Stimulated activated naive CD8-positive, alpha-beta T cell treated with anti-CD3 and anti-CD28 coated beads, Interleukin-15, amount 100 ng/mL, for 72 hours (primary cell): ENCODE results near the gene SLC6A4.
"Not testable (repeated sequence)": the region's sequence is repeated elsewhere in the genome, so short reads cannot be mapped to it uniquely, and the experiment has no call there.

Experiments used
- ATAC-seq: fragments of 150-1000 bp; cut with Tn5 transposase; 2 replicates; pipeline ENCODE4 v1.10.0; 2021; ENCODE audit warnings: mild to moderate bottlenecking, moderate library complexity
- DNase-seq, 2 donors: peaks; one replicate each; pipeline ENCODE4 v3.0.0; 2021 to 2022
- H3K27ac Mint-ChIP-seq, 2 donors: one replicate each; pipeline ENCODE4 v1.8.0; 2022; ENCODE audit warnings: mild to moderate bottlenecking in 2 of 2, mixed read lengths in 2 of 2, moderate library complexity in 2 of 2
- H3K27me3 Mint-ChIP-seq: one replicate; pipeline ENCODE4 v1.8.0; 2022; ENCODE audit warnings: mixed read lengths
- H3K4me1 Mint-ChIP-seq: one replicate; pipeline ENCODE4 v1.8.0; 2022; ENCODE audit warnings: mild to moderate bottlenecking, mixed read lengths
- H3K4me3 Mint-ChIP-seq, 2 donors: one replicate each; pipeline ENCODE4 v1.8.0; 2022; ENCODE audit warnings: mild to moderate bottlenecking in 2 of 2, mixed read lengths in 2 of 2, moderate library complexity in 1 of 2
- H3K9me3 Mint-ChIP-seq, 2 donors: one replicate each; pipeline ENCODE4 v1.8.0; 2022; ENCODE audit warnings: mixed read lengths in 2 of 2

The SLC6A4 gene

DNA sequence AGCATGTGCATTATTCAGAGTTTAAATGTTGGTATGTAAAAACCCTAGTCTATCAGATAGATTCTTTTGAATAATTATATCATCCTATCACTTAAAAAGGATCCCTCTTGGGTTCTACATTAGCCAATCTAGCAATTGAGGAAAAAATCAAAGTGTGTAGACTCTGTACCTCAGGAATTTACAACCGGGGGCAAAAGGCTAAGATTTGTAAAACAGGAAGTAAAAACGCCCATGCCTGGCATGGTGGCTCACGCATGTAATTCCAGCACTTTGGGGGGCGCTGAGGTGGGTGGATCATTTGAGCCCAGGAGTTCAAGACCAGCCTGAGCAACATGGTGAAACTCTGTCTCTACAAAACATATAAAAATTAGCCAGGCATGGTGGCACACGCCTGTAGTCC, 58.6 kb downstream of the SLC6A4 start:
- Mint-ChIP-seq H3K4me1 (peaks cover 21% of the 10 kb centered on the region), H3K4me3 (no peak overlapping the region), H3K9me3 (no peaks in the 10 kb centered on the region), H3K27ac (no peak overlapping the region), H3K27me3 (no peaks in the 10 kb centered on the region)
- ATAC-seq: no peak
- DNase-seq: no peak

GRCh38 chr17:30174556-30174955, 60.9 kb downstream of the SLC6A4 start:
- H3K27ac Mint-ChIP-seq: peak overlapping the region in 1 of 2 donors; percentile 7
- no peak for DNase-seq
- H3K4me1 Mint-ChIP-seq: peaks cover 26% of the 10 kb centered on the region

GRCh38 chr17:30173649-30174048, 61.8 kb downstream of the SLC6A4 start:
- ATAC-seq: peak; percentile 100
- DNase-seq: peak; percentile 27 to 53
- no peaks in the 10 kb centered on the region for H3K27me3 Mint-ChIP-seq
- no peak overlapping the region for H3K27ac Mint-ChIP-seq
- peaks cover 26% of the 10 kb centered on the region for H3K4me1 Mint-ChIP-seq
- H3K4me3 Mint-ChIP-seq: no peak overlapping the region
- no peaks in the 10 kb centered on the region for H3K9me3 Mint-ChIP-seq

More at GRCh38 chr17:30174556-30174955, 60.9 kb downstream of the SLC6A4 start:
- ATAC-seq: no peak
- Mint-ChIP-seq H3K27me3 (no peaks in the 10 kb centered on the region), H3K9me3 (no peaks in the 10 kb centered on the region), H3K4me3 (no peak overlapping the region)

DNA sequence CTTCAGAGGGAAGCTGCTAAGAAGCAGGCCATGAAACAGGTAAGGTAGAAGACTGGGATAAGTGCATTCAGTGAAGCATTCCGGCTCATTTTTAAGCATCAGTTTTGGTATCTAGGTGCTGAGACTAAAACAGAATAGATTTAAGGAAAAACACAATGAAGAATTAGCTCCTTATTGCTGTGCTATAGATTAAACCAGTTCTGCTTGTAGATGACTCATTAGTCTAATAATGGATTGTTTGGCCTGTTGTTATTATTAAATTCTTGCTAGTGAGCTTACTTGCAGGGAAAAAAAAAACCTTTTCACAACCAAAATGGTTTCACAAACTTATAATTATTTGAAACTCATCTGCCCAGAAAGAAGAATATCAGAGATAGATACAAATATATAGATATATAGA, 62.9 kb downstream of the SLC6A4 start:
- Mint-ChIP-seq H3K9me3 (no peaks in the 10 kb centered on the region), H3K4me3 (no peak overlapping the region), H3K27ac (no peak overlapping the region), H3K27me3 (no peaks in the 10 kb centered on the region), H3K4me1 (peaks cover 26% of the 10 kb centered on the region)
- no peak for DNase-seq
- no peak for ATAC-seq

GRCh38 chr17:30170415-30170987, 65.0 kb downstream of the SLC6A4 start:
- no peak overlapping the region for H3K27ac Mint-ChIP-seq

GRCh38 chr17:30165960-30166359, 69.5 kb downstream of the SLC6A4 start:
- H3K9me3 Mint-ChIP-seq: no peaks in the 10 kb centered on the region
- no peak overlapping the region for H3K27ac Mint-ChIP-seq
- DNase-seq: no peak
- no peak for ATAC-seq
- no peaks in the 10 kb centered on the region for H3K27me3 Mint-ChIP-seq
- H3K4me3 Mint-ChIP-seq: no peak overlapping the region
- peaks cover 27% of the 10 kb centered on the region for H3K4me1 Mint-ChIP-seq

More at GRCh38 chr17:30170415-30170987, 65.0 kb downstream of the SLC6A4 start:
- ATAC-seq: no peak
- no peaks in the 10 kb centered on the region for H3K9me3 Mint-ChIP-seq
- peaks cover 38% of the 10 kb centered on the region for H3K4me1 Mint-ChIP-seq
- H3K27me3 Mint-ChIP-seq: no peaks in the 10 kb centered on the region
- H3K4me3 Mint-ChIP-seq: no peak overlapping the region
- no peak for DNase-seq

GRCh38 chr17:30165147-30165546, 70.3 kb downstream of the SLC6A4 start:
- ATAC-seq (no peak), DNase-seq (no peak)
- no peak overlapping the region for H3K4me3 Mint-ChIP-seq
- peaks cover 22% of the 10 kb centered on the region for H3K4me1 Mint-ChIP-seq
- peaks cover 0 to 6% of the 10 kb centered on the region in 2 donors for H3K9me3 Mint-ChIP-seq
- no peaks in the 10 kb centered on the region for H3K27me3 Mint-ChIP-seq
- H3K27ac Mint-ChIP-seq: no peak overlapping the region

GRCh38 chr17:30164531-30164930, 71.0 kb downstream of the SLC6A4 start:
- ATAC-seq (no peak), DNase-seq (no peak)
- Mint-ChIP-seq H3K27ac (no peak overlapping the region), H3K4me1 (peaks cover 21% of the 10 kb centered on the region), H3K4me3 (no peak overlapping the region), H3K9me3 (peaks cover 0 to 13% of the 10 kb centered on the region in 2 donors), H3K27me3 (no peaks in the 10 kb centered on the region)

- Mint-ChIP-seq H3K4me3 (no peak overlapping the region), H3K9me3 (peaks cover 12 to 25% of the 10 kb centered on the region in 2 donors), H3K4me1 (peaks cover 37% of the 10 kb centered on the region), H3K27me3 (no peaks in the 10 kb centered on the region), H3K27ac (no peak overlapping the region)
- ATAC-seq (no peak), DNase-seq (no peak)
These were observed 73.9 kb downstream of the SLC6A4 start for GRCh38 chr17:30161601-30162000.

- no peak for ATAC-seq
- Mint-ChIP-seq H3K27ac (no peak overlapping the region), H3K4me1 (peaks cover 36% of the 10 kb centered on the region)
These were observed 74.9 kb downstream of the SLC6A4 start for GRCh38 chr17:30160419-30161172.

GRCh38 chr17:30158896-30159625, 76.4 kb downstream of the SLC6A4 start:
- Mint-ChIP-seq H3K4me1 (peaks cover 26% of the 10 kb centered on the region), H3K27me3 (no peaks in the 10 kb centered on the region), H3K4me3 (no peak overlapping the region), H3K27ac (no peak overlapping the region), H3K9me3 (peaks cover 12 to 25% of the 10 kb centered on the region in 2 donors)
- no peak for DNase-seq
- ATAC-seq: no peak

More at GRCh38 chr17:30160419-30161172, 74.9 kb downstream of the SLC6A4 start:
- H3K27me3 Mint-ChIP-seq: no peaks in the 10 kb centered on the region
- H3K4me3 Mint-ChIP-seq: no peak overlapping the region
- peaks cover 12 to 25% of the 10 kb centered on the region in 2 donors for H3K9me3 Mint-ChIP-seq
- no peak for DNase-seq

GRCh38 chr17:30155389-30155788, 80.1 kb downstream of the SLC6A4 start:
- no peak for ATAC-seq
- peaks cover 12 to 21% of the 10 kb centered on the region in 2 donors for H3K9me3 Mint-ChIP-seq
- peaks cover 26% of the 10 kb centered on the region for H3K4me1 Mint-ChIP-seq
- no peaks in the 10 kb centered on the region for H3K27me3 Mint-ChIP-seq
- no peak overlapping the region for H3K4me3 Mint-ChIP-seq
- no peak overlapping the region for H3K27ac Mint-ChIP-seq
- no peak for DNase-seq

DNA sequence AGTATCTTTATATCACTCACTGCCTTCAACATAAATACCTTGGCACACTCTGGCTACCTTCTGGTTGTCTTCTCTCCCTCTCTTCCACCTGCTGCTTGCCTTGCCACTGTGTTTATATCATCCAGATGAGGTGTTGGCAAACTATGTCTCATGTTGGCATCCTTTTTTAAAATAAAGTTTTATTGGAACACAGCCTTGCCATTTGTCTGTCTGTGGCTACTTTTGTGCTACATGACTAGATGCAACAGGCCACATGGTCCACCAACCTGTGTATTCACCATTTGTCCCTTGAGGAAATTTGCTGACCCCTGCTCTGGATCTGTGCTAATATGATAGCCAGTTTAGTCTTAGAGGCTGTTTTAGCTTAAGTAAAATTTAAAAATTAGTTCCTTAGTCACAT, 82.0 kb downstream of the SLC6A4 start:
- Mint-ChIP-seq H3K27me3 (no peaks in the 10 kb centered on the region), H3K4me1 (peaks cover 21% of the 10 kb centered on the region), H3K9me3 (peaks cover 2 to 4% of the 10 kb centered on the region in 2 donors), H3K27ac (no peak overlapping the region), H3K4me3 (no peak overlapping the region)
- ATAC-seq (no peak), DNase-seq (no peak)

DNA sequence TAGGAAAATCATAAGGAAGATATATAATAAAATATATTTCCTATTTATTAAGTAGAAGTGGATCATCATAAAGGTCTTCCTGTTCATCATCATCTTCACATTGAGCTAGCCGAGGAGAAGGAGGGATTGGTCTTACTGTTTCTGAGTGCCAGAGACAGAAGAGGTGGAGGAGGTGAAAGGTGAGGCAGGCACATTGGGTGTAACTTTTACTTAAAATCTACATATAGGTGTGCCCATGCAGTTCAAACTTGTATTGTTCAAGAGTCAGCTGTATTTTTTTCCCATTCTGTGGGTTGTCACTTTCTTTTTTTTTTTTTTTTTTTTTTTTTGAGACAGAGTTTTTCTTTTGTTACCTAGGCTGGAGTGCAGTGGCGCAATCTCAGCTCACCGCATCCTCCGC, 84.0 kb downstream of the SLC6A4 start:
- Mint-ChIP-seq H3K4me3 (no peak overlapping the region), H3K4me1 (peaks cover 22% of the 10 kb centered on the region), H3K27ac (no peak overlapping the region), H3K9me3 (no peaks in the 10 kb centered on the region), H3K27me3 (no peaks in the 10 kb centered on the region)
- ATAC-seq (no peak), DNase-seq (no peak)

GRCh38 chr17:30148376-30148775, 87.1 kb downstream of the SLC6A4 start:
- ATAC-seq (no peak), DNase-seq (no peak)
- Mint-ChIP-seq H3K27me3 (no peaks in the 10 kb centered on the region), H3K4me1 (peaks cover 20% of the 10 kb centered on the region), H3K9me3 (no peaks in the 10 kb centered on the region), H3K4me3 (no peak overlapping the region), H3K27ac (peak overlapping the region; percentile 83 to 90)

DNA sequence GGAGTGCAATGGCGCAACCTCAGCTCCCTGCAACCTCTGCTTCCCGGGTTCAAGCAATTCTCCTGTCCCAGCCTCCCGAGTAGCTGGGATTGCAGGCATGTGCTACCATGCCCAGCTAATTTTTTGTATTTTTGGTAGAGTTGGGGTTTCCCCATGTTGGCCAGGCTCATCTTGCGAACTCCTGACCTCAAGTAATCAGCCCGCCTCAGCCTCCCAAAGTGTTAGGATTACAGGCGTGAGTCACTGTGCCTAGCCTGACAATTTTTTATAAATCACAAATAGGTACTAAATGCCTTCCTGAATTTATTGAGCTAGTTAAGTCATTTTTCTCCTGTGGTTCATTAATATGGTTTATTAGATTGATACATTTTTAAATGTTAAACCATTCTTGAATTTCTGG, 87.6 kb downstream of the SLC6A4 start:
- ATAC-seq: peak; percentile 60
- Mint-ChIP-seq H3K27ac (peak overlapping the region in 1 of 2 donors; percentile 42), H3K4me1 (peaks cover 20% of the 10 kb centered on the region)
- not testable (repeated sequence) for H3K27me3 Mint-ChIP-seq, H3K9me3 Mint-ChIP-seq, H3K4me3 Mint-ChIP-seq
- DNase-seq: peak in 1 of 2 donors; percentile 20
